LNCAP (cell line): Measurements from ENCODE around the gene AKAP1.

ENCODE experiments used
- CTCF ChIP-seq: fragments of 450-650 bp; IDR thresholded peaks from 2 replicates; pipeline ENCODE4 v1.5.1; 2017; ENCODE audit warnings: mild to moderate bottlenecking

Gene AKAP1

GRCh38 chr17:57075785-57076184, 9.3 kb upstream of the AKAP1 start:
- no peak for TF ChIP-seq CTCF

DNA sequence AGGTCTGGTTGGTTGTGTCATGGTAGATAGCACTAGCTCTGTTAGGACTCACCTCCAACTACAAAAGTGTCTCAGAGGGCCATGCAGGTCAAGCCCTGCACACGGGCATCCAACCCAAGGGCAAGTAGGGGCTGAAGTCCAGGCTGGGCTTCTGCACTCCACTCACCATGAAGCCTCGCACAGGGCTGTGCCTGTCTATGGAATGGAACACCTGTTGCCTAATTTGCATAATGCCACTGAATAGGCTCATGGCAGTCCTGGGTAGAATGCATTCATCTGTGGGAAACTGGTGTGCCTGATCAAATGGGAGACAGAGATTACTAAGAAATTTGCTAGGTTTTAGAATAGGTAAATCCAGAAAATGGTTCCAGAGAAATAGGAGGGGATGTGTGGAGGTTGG, 8.0 kb upstream of the AKAP1 start:
- TF ChIP-seq CTCF = no peak

- TF ChIP-seq CTCF = no peak
Measured at GRCh38 chr17:57078274-57078673, 6.8 kb upstream of the AKAP1 start.

DNA sequence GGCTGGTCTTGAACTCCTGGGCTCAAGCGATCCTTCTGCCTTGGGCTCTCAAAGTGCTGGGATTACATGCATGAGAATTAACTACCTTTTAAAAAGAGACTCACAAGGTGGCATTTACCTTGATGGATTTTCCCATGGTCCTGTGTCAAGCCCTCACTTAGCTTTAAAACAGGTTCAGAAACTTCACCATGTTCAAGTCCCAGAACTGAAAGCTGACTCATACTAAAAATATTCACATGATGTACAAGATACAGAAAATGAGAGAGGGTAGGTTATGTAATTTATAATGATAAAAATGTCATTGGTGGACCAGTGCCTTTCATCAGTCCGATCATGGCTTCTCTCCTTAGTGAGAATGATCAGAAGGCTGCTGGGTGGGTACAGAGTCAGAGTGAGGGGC, 4.3 kb upstream of the AKAP1 start:
- no peak for TF ChIP-seq CTCF

GRCh38 chr17:57082441-57082840, 2.6 kb upstream of the AKAP1 start:
- no peak for TF ChIP-seq CTCF

DNA sequence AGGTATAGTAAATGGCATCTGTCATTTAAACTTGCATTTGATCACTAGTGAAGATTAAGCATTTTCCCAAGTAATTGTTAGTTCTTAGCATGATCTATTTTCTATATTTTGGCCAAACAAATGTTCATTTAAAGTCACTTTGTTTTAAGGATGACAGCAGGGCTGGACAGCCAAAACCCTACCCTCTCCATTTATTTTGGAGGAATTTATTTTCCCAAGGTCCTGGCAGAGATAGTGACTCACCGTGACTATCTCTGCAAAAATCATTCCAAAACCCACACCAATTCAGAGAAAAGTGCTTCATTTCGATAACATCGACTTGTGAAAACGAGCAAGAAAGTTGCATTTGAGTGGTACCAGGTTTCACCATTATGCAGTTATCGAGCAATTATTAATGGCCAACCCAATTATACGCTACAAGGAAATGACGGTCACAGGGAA, 665 bp upstream of the AKAP1 start:
- no peak for TF ChIP-seq CTCF

- peak; percentile 26; the same call in 1 of the 2 replicates for TF ChIP-seq CTCF
Measured at GRCh38 chr17:57085448-57086068, 512 bp downstream of the AKAP1 start.
